Measurements from ENCODE around the gene KNOP1.
A peak's percentile ranks its signal among the peaks of the same experiment; 100 is the strongest.

KNOP1 gene

GRCh38 chr16:19717741-19718623 lies at the start of gene KNOP1, which contains the start of gene IQCK:
KNOP1 (minus strand) TSS chr16:19718227; CDS start chr16:19715035, 3,192 bp downstream.
IQCK (plus strand) TSS chr16:19718271; CDS start chr16:19718307, 36 bp downstream.
- DNase-seq (ENCODE audit: low spot score): peak; percentile 86

GRCh38 chr16:19767497-19767896 lies 49.5 kb upstream of the KNOP1 start:
- no peak for DNase-seq (ENCODE audit: low spot score)

GRCh38 chr16:19766988-19767387 lies 49.0 kb upstream of the KNOP1 start:
- DNase-seq (ENCODE audit: low spot score): no peak

GRCh38 chr16:19766554-19766884 lies 48.5 kb upstream of the KNOP1 start:
- DNase-seq (ENCODE audit: low spot score): no peak

GRCh38 chr16:19765860-19766553 lies 48.0 kb upstream of the KNOP1 start:
- no peak for DNase-seq (ENCODE audit: low spot score)

GRCh38 chr16:19760356-19761060 lies 42.5 kb upstream of the KNOP1 start:
- no peak for DNase-seq (ENCODE audit: low spot score)

GRCh38 chr16:19757762-19758595 lies 40.0 kb upstream of the KNOP1 start:
- DNase-seq (ENCODE audit: low spot score): no peak

- DNase-seq (ENCODE audit: low spot score): no peak
Observed at GRCh38 chr16:19757026-19757425, 39.0 kb upstream of the KNOP1 start.

GRCh38 chr16:19755268-19755667 lies 37.2 kb upstream of the KNOP1 start:
- DNase-seq (ENCODE audit: low spot score): no peak

GRCh38 chr16:19754644-19755036 lies 36.6 kb upstream of the KNOP1 start:
- DNase-seq (ENCODE audit: low spot score): no peak

GRCh38 chr16:19753815-19754643 lies 36.0 kb upstream of the KNOP1 start:
- no peak for DNase-seq (ENCODE audit: low spot score)

- DNase-seq (ENCODE audit: low spot score): no peak
Observed at GRCh38 chr16:19751478-19752385, 33.7 kb upstream of the KNOP1 start.

GRCh38 chr16:19749571-19750080 lies 31.6 kb upstream of the KNOP1 start:
- DNase-seq (ENCODE audit: low spot score): no peak

GRCh38 chr16:19748389-19749168 lies 30.6 kb upstream of the KNOP1 start:
- DNase-seq (ENCODE audit: low spot score): no peak

GRCh38 chr16:19746561-19746960 lies 28.5 kb upstream of the KNOP1 start:
- no peak for DNase-seq (ENCODE audit: low spot score)

GRCh38 chr16:19745286-19746010 lies 27.4 kb upstream of the KNOP1 start:
- DNase-seq (ENCODE audit: low spot score): no peak

- DNase-seq (ENCODE audit: low spot score): no peak
Observed at GRCh38 chr16:19744670-19745069, 26.6 kb upstream of the KNOP1 start.

- DNase-seq (ENCODE audit: low spot score): peak; percentile 11
Observed at GRCh38 chr16:19743816-19744159, 25.8 kb upstream of the KNOP1 start.
